Measurements from ENCODE around the gene DLG2.

DLG2 gene

DNA sequence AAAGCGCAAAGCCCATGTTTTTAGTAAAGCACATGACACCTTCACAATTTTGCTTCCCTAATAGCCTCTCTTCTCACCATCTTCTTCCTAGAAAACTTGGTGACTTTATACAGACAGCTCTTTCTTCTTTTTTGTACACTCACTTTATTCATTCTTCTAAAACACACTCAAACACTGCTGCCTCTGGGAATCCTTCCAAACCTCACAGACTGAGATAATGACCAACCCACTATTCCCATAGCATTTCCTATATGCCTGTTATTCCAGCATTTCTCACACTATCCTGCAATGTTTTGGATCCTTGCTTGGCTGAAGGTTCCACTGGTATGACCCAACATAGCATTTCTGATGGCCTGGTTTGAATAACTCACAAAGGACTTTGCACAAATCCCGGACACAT, 1898.9 kb downstream of the DLG2 start:
- H3K79me2 ChIP-seq (ENCODE audit: low read length): no peaks in the 10 kb centered on the region
- TF ChIP-seq EZH2phosphoT487 (IDR thresholded peaks at IDR 0.05; ENCODE audit: low read depth): no peak
- TF ChIP-seq, protein P1, sequence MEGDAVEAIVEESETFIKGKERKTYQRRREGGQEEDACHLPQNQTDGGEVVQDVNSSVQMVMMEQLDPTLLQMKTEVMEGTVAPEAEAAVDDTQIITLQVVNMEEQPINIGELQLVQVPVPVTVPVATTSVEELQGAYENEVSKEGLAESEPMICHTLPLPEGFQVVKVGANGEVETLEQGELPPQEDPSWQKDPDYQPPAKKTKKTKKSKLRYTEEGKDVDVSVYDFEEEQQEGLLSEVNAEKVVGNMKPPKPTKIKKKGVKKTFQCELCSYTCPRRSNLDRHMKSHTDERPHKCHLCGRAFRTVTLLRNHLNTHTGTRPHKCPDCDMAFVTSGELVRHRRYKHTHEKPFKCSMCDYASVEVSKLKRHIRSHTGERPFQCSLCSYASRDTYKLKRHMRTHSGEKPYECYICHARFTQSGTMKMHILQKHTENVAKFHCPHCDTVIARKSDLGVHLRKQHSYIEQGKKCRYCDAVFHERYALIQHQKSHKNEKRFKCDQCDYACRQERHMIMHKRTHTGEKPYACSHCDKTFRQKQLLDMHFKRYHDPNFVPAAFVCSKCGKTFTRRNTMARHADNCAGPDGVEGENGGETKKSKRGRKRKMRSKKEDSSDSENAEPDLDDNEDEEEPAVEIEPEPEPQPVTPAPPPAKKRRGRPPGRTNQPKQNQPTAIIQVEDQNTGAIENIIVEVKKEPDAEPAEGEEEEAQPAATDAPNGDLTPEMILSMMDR (IDR thresholded peaks at IDR 0.05; ENCODE audit: low read depth, low read length): no peak
- no peaks in the 10 kb centered on the region for H3K9me3 ChIP-seq (ENCODE audit: insufficient read depth, low read length)
- H3K4me2 ChIP-seq (ENCODE audit: low read length): no peak overlapping the region
- H3K4me3 ChIP-seq (ENCODE audit: low read length): no peak overlapping the region
- H3K27me3 ChIP-seq (ENCODE audit: low read depth, low read length): peaks cover 10% of the 10 kb centered on the region
- no peak overlapping the region for H2AFZ ChIP-seq (ENCODE audit: low read depth, low read length)
- no peak overlapping the region for H3K9ac ChIP-seq (ENCODE audit: low read length)
- no peak overlapping the region for H3K27ac ChIP-seq (ENCODE audit: low read length)
- no peaks in the 10 kb centered on the region for H4K20me1 ChIP-seq (ENCODE audit: insufficient read depth, low read length)
- H3K36me3 ChIP-seq (replicated peaks; ENCODE audit: low read depth, low read length): no peaks in the 10 kb centered on the region
- peaks cover 21% of the 10 kb centered on the region for H3K4me1 ChIP-seq (ENCODE audit: low read length)

DNA sequence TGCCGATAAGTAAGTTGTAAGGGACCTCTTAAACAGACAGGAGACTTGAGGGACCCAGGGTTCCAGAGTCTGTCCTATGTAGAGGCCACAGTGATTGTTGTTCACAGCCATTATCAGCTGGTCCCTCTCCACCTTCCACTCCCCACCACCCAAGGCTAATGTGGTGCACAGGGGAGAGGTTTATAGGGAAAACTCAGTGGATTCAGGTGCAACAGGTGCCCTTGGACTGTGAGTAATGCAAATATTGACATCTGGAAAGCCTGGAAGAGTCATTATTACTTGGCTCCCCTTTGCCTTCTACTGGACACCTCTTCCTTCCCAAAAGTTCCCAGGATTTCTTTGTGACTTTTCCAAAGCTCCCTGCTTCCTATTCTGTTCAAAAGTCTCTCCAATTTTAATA, 1899.9 kb downstream of the DLG2 start:
- TF ChIP-seq, protein P1 (IDR thresholded peaks at IDR 0.05; ENCODE audit: low read depth, low read length): no peak
- TF ChIP-seq EZH2phosphoT487 (IDR thresholded peaks at IDR 0.05; ENCODE audit: low read depth): no peak
- Histone ChIP-seq H2AFZ (ENCODE audit: low read depth, low read length) (no peak overlapping the region), H3K4me2 (ENCODE audit: low read length) (no peak overlapping the region), H3K4me1 (ENCODE audit: low read length) (peaks cover 28% of the 10 kb centered on the region), H3K36me3 (replicated peaks; ENCODE audit: low read depth, low read length) (no peaks in the 10 kb centered on the region), H3K27me3 (ENCODE audit: low read depth, low read length) (peaks cover 10% of the 10 kb centered on the region), H3K79me2 (ENCODE audit: low read length) (no peaks in the 10 kb centered on the region), H3K9ac (ENCODE audit: low read length) (no peak overlapping the region), H4K20me1 (ENCODE audit: insufficient read depth, low read length) (no peaks in the 10 kb centered on the region), H3K9me3 (ENCODE audit: insufficient read depth, low read length) (no peaks in the 10 kb centered on the region), H3K27ac (ENCODE audit: low read length) (no peak overlapping the region), H3K4me3 (ENCODE audit: low read length) (no peak overlapping the region)

DNA sequence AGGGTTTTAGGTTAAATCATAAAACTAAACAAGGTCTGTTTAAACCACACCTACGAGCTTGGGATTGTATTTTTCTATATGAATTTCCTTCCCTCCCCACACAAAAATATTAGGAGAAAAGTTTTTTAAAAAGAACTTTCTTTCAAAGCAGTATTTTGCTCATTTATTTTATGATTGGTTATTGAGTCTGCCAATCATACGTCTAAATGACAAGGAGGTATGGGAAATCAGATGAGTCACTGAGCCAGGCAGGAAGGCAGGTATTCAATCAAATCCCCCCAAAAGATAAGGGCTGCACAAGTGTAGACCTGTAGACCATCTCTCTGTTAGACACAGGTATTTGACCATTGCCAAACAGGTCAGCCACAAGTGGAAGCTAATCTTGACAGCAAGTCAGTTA, 1900.8 kb downstream of the DLG2 start:
- no peak overlapping the region for H2AFZ ChIP-seq (ENCODE audit: low read depth, low read length)
- H3K4me1 ChIP-seq (ENCODE audit: low read length): peaks cover 30% of the 10 kb centered on the region
- H3K4me3 ChIP-seq (ENCODE audit: low read length): no peak overlapping the region
- H3K36me3 ChIP-seq (replicated peaks; ENCODE audit: low read depth, low read length): no peaks in the 10 kb centered on the region
- no peaks in the 10 kb centered on the region for H3K79me2 ChIP-seq (ENCODE audit: low read length)
- no peak overlapping the region for H3K27ac ChIP-seq (ENCODE audit: low read length)
- H3K9me3 ChIP-seq (ENCODE audit: insufficient read depth, low read length): no peaks in the 10 kb centered on the region
- peaks cover 10% of the 10 kb centered on the region for H3K27me3 ChIP-seq (ENCODE audit: low read depth, low read length)
- TF ChIP-seq EZH2phosphoT487 (IDR thresholded peaks at IDR 0.05; ENCODE audit: low read depth): no peak
- TF ChIP-seq, protein P1 (IDR thresholded peaks at IDR 0.05; ENCODE audit: low read depth, low read length): no peak
- H3K9ac ChIP-seq (ENCODE audit: low read length): no peak overlapping the region
- H3K4me2 ChIP-seq (ENCODE audit: low read length): no peak overlapping the region
- H4K20me1 ChIP-seq (ENCODE audit: insufficient read depth, low read length): no peaks in the 10 kb centered on the region

DNA sequence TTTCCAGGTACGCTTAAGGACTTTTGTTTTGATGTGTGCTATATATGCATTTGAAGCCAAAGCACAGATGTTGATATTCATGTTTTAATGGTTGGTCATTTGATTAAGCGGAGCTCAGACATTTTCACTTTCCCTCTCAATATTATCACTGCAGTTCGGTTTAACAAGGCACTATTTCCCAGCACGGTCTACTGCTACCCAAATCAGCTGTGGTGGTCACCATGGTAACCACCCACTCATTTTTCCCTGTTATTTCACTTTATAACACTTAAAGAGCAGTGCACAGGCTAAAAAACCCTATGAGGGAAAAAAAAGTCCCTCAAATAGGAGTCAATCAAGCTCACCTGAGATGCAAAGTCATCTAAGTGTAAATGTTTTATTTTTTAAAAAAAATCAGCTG, 1901.4 kb downstream of the DLG2 start:
- Histone ChIP-seq H3K79me2 (ENCODE audit: low read length) (no peaks in the 10 kb centered on the region), H2AFZ (ENCODE audit: low read depth, low read length) (no peak overlapping the region), H3K9me3 (ENCODE audit: insufficient read depth, low read length) (no peaks in the 10 kb centered on the region), H3K27me3 (ENCODE audit: low read depth, low read length) (peaks cover 10% of the 10 kb centered on the region), H4K20me1 (ENCODE audit: insufficient read depth, low read length) (no peaks in the 10 kb centered on the region), H3K9ac (ENCODE audit: low read length) (no peak overlapping the region), H3K4me1 (ENCODE audit: low read length) (peaks cover 30% of the 10 kb centered on the region), H3K27ac (ENCODE audit: low read length) (no peak overlapping the region), H3K36me3 (replicated peaks; ENCODE audit: low read depth, low read length) (no peaks in the 10 kb centered on the region), H3K4me2 (ENCODE audit: low read length) (peak overlapping the region; percentile 72), H3K4me3 (ENCODE audit: low read length) (peak overlapping the region; percentile 75)
- TF ChIP-seq, protein P1 (IDR thresholded peaks at IDR 0.05; ENCODE audit: low read depth, low read length): no peak
- TF ChIP-seq EZH2phosphoT487 (IDR thresholded peaks at IDR 0.05; ENCODE audit: low read depth): no peak
